ENCODE results near the gene CNTN4.
A peak's percentile ranks its signal among the peaks of the same experiment; 100 is the strongest.
"Not testable (repeated sequence)": the region's sequence is repeated elsewhere in the genome, so short reads cannot be mapped to it uniquely, and the experiment has no call there.

CNTN4 gene

DNA sequence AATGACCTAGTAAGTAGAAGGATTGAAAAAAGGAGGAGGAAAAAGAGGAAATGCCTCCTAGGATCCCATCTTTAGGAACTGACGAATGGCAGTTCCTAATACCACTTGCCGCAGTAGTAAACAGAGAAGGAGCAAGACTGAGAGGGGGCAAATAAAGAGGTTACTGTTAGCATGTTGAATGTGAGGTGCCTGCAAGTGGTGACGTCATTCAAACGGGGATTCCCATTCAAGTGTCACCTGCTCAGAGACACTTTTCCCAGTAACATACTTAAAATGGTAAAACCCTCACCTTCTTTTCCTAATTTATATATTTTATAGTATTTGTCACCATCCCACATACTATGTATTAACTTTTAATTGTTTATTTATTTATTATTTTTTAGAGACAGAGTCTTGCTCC is 832.6 kb downstream of the CNTN4 start:
- no peak for DNase-seq

- DNase-seq, result peak; percentile 53
These were observed 835.9 kb downstream of the CNTN4 start for GRCh38 chr3:2934541-2934940.

GRCh38 chr3:2937055-2937454 is 838.4 kb downstream of the CNTN4 start:
- no peak for DNase-seq

DNA sequence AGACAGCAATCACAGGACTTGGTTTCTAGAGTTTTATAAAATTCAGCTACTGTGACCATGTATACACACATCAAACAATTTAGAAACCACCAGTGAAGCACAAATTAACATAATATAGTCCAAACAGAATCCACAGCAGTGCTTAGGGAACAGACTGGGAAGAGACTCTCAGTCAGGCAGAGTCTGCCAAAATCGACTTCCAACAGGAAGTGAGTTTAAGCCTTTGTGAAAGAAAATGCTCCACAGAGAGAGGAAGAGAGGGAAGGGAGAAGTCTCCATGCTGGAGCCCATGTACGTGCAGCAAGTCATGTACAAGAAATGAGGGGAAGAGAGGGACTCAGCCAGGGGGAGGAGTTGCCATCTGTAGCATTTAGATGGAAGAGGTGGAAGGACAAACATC is 838.9 kb downstream of the CNTN4 start:
- no peak for DNase-seq

DNA sequence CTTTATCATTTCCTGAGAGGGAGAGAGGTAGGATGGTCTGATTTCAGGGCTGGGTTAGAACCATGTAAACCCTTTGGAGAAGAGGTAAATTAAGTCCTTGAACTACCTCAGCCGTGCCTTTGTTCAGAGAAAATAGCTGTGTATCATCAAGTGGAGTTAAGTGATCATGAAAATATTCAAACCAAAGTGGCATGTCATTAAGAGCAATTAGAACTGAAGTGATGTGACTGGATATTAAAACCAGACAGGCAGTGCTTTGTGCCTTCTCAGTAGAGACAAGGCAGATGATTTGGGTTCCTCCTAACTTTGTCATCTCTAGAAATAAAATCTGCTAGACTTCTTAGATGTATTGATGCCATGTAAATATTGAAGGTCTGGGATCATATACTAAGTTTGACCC is 840.0 kb downstream of the CNTN4 start:
- DNase-seq, result no peak

DNA sequence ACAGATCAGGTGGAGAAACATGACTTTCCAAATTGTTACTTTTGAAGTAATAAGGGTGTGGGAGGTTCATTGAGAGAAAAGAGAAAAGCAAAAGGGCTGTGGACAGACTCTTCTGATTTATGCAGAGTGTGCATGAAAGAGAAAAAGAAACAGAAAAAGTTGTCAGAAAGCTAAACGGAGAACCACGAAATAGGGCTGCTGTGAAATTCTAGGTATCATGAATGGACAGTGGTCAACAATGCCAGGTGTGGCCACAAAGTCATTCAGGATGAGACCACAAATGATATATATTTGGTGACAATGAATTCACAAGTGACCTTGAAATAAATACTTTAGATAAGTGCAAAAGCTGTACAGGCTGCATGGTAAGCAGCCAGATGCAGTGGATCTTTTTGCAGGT is 841.4 kb downstream of the CNTN4 start:
- no peak for DNase-seq

DNA sequence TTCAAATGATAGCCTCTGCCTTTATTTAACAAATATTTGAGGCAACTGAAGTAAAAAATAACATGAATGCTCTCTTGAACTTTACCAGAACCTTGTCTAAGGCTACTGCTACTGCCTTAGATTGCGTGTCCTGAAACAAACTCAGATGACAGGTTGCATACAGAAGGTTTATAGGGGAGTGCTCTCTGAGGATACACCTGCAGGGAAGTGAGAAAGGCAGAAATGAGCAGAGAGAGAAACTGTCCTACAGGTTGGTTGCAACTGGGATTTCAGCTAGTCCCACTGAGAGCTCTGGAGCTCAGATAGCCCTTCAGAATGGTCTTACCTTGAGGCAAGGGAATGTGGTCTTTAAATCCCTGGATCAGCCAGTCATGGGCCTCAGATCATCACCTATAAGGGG is 846.0 kb downstream of the CNTN4 start:
- no peak for DNase-seq

GRCh38 chr3:2945121-2945520 is 846.5 kb downstream of the CNTN4 start:
- no peak for DNase-seq

- no peak for DNase-seq
These were observed 848.9 kb downstream of the CNTN4 start for GRCh38 chr3:2947536-2947935.

- DNase-seq, result no peak
These were observed 850.2 kb downstream of the CNTN4 start for GRCh38 chr3:2948882-2949281.

- no peak for DNase-seq
These were observed 851.5 kb downstream of the CNTN4 start for GRCh38 chr3:2950159-2950558.

DNA sequence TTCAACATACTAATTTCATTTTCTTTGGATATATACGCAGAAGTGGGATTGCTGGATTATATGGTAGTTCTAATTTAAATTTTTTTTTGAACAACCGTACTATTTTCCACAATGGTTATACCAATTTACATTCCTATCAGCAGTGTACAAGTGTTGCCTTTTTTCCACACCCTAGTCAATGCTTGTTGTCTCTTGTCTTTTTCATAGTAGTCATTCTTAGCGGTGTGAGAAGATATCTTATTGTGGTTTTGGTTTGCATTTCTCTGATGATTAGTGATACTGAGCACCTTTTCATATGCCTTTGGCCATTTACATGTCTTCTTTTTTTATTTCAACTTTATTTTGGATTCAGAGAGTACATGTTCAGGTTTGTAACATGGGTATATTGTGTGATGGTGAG is 858.4 kb downstream of the CNTN4 start:
- DNase-seq, result no peak

GRCh38 chr3:2958551-2958950 is 859.9 kb downstream of the CNTN4 start:
- DNase-seq, result no peak

DNA sequence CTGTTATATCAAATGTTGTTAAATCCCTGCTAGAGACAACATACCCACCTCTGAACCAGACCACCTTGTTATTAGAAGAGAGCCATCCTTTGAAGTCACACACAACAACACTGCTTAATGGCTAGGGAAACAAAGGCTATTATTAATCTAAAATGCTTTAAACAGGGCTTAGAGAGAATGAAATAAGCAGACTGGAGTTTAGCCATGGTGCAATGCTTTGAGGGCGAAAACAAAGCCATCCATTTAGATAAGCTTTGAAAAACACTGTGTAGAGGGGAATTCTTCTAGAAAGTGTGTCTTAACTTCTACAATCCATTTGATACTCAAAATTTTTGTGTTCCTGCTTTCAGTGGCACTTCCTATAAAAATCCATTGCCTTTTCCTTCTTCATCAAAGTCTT is 862.9 kb downstream of the CNTN4 start:
- DNase-seq, result no peak

- DNase-seq, result no peak
These were observed 869.2 kb downstream of the CNTN4 start for GRCh38 chr3:2967871-2968270.

GRCh38 chr3:2968475-2968874 is 869.8 kb downstream of the CNTN4 start:
- DNase-seq, result no peak

GRCh38 chr3:2976212-2976611 is 877.5 kb downstream of the CNTN4 start:
- DNase-seq, result no peak

GRCh38 chr3:2976796-2977195 is 878.1 kb downstream of the CNTN4 start:
- DNase-seq, result no peak

- DNase-seq, result no peak
These were observed 880.5 kb downstream of the CNTN4 start for GRCh38 chr3:2978977-2979732.

GRCh38 chr3:2984005-2984830 is 885.6 kb downstream of the CNTN4 start:
- no peak for DNase-seq

DNA sequence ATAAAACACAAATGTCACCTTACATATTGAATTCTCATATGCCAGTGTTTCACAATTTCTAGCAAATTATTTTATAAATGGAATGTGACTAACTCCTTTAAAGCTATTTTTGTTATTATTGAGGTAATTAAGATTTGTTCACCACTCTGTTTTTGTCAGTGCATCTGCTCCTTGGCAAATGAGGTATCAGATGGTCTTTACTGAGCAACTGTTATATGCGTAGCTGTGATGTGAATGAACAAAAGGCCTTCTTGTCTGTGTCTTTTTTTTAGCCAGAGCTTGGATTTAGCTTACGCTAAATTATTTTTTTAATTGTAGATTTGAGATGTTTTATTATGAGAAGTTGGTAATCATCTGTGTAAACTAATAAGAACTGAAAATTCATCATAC is 886.2 kb downstream of the CNTN4 start:
- no peak for DNase-seq

- no peak for DNase-seq
These were observed 886.8 kb downstream of the CNTN4 start for GRCh38 chr3:2985479-2985878.

DNA sequence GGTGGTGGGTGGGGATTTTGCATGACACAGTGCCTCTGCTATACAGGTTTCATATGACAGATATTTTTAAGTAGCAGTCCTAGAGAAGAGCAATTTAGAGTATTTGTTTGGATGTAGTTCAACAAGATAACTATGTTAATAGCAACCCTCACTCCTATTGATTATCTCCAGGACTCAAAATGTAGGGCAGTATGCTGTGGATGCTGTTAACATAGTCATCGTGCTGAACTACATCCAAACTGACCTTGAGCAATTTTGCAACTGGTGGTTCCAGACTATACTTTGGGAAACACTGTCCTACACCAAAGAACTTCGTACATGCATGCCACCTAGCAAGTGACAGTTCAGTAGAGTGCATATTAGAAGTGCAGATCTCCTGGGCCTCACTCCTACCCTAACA is 893.9 kb downstream of the CNTN4 start:
- DNase-seq, result no peak

DNA sequence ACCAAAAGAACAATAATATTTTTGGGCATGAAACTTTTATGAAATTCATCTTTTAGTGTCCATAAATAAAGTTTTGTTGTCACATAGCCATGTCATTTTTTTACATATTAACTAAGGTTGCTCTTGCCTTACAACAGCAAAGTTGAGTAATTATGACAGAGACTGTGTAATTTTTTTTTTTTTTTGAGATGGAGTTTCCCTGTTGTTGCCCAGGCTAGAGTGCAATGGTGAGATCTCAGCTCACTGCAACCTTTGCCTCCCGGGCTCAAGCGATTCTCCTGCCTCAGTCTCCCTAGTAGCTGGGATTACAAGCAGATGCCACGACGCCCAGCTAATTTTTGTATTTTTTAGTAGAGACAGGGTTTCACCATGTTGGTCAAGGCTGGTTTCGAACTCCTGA is 894.5 kb downstream of the CNTN4 start:
- DNase-seq, result not testable (repeated sequence)

DNA sequence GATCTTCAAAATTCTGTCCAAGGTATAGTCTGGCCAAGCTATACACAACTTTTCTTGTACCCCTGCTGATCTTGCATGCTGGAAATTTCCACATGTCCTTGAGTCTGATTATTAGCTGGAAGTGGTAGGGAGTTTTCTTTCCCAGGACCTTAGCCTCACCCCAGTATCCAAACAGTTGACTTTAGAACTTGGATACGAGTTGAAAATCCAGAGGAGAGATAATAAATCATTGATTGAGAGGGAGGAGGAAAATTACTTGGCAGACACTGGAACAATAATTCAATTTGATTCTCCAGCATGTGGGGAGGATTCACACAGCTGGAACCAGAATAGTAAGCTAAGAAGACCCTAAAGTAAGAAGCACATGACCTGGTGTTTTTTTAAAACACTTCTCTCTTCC is 895.1 kb downstream of the CNTN4 start:
- DNase-seq, result no peak
